Measurements from ENCODE around the gene CFAP97D2. TPM values are rescaled to one million over a fixed set of nuclear protein-coding genes. Genes with fewer than 3 reads are reported as not detected.

CFAP97D2 gene
- total RNA-seq, result not detected
- long read RNA-seq, result 0 reads

GRCh38 chr13:114179087-114179658 is at the start of gene CFAP97D2:
Gene CFAP97D2, plus strand, starts transcription at chr13:114179257. Its CDS starts 74 bp downstream, at chr13:114179331.
- peak; percentile 42 for DNase-seq
- no peaks in the 10 kb centered on the region for H3K36me3 ChIP-seq
- no peak for ATAC-seq
- H3K9me3 ChIP-seq, result no peaks in the 10 kb centered on the region
- H3K27me3 ChIP-seq, result no peaks in the 10 kb centered on the region
- no peak within 1 kb of the TSS for H3K4me3 ChIP-seq
- no peak for TF ChIP-seq CTCF (IDR thresholded peaks at IDR 0.05)
- intact Hi-C loops (cut with DNase I), result no loop called here
- no peaks in the 10 kb centered on the region for H3K4me1 ChIP-seq
- H3K27ac ChIP-seq, result no peak within 1 kb of the TSS

- Histone ChIP-seq H3K27me3 (no peaks in the 10 kb centered on the region), H3K27ac (peak overlapping the region; percentile 81), H3K4me1 (peaks cover 46% of the 10 kb centered on the region), H3K36me3 (no peaks in the 10 kb centered on the region), H3K9me3 (no peaks in the 10 kb centered on the region), H3K4me3 (no peak overlapping the region)
- no peak for ATAC-seq
- no peak for DNase-seq
- no peak for TF ChIP-seq CTCF (IDR thresholded peaks at IDR 0.05)
- intact Hi-C loops (cut with DNase I), result no loop called here
Observed at GRCh38 chr13:114129649-114130062, 49.4 kb upstream of the CFAP97D2 start.

- H3K27me3 ChIP-seq, result no peaks in the 10 kb centered on the region
- peaks cover 40% of the 10 kb centered on the region for H3K4me1 ChIP-seq
- DNase-seq (no peak), ATAC-seq (no peak)
- H3K36me3 ChIP-seq, result no peaks in the 10 kb centered on the region
- peak overlapping the region; percentile 83 for H3K4me3 ChIP-seq
- no peaks in the 10 kb centered on the region for H3K9me3 ChIP-seq
- TF ChIP-seq CTCF (IDR thresholded peaks at IDR 0.05), result no peak
- peak overlapping the region; percentile 81 for H3K27ac ChIP-seq
- intact Hi-C loops (cut with DNase I), result no loop called here
Observed at GRCh38 chr13:114130131-114130836, 48.8 kb upstream of the CFAP97D2 start.

- intact Hi-C loops (cut with DNase I), result no loop called here
- H3K36me3 ChIP-seq, result no peaks in the 10 kb centered on the region
- peak overlapping the region; percentile 83 for H3K4me3 ChIP-seq
- H3K9me3 ChIP-seq, result no peaks in the 10 kb centered on the region
- peak; percentile 25 for ATAC-seq
- no peaks in the 10 kb centered on the region for H3K27me3 ChIP-seq
- peaks cover 40% of the 10 kb centered on the region for H3K4me1 ChIP-seq
- DNase-seq, result no peak
- peak overlapping the region; percentile 81 for H3K27ac ChIP-seq
- no peak for TF ChIP-seq CTCF (IDR thresholded peaks at IDR 0.05)
Observed at GRCh38 chr13:114130837-114131582, 48.0 kb upstream of the CFAP97D2 start.

- peaks cover 38% of the 10 kb centered on the region for H3K4me1 ChIP-seq
- intact Hi-C loops (cut with DNase I), result no loop called here
- no peak for TF ChIP-seq CTCF (IDR thresholded peaks at IDR 0.05)
Observed at GRCh38 chr13:114131583-114132418, 47.3 kb upstream of the CFAP97D2 start.

More at GRCh38 chr13:114131583-114132418, 47.3 kb upstream of the CFAP97D2 start:
- H3K36me3 ChIP-seq, result no peaks in the 10 kb centered on the region
- H3K4me3 ChIP-seq, result peak overlapping the region; percentile 83
- no peaks in the 10 kb centered on the region for H3K27me3 ChIP-seq
- ATAC-seq (peak; percentile 10), DNase-seq (no peak)
- H3K9me3 ChIP-seq, result no peaks in the 10 kb centered on the region
- peak overlapping the region; percentile 81 for H3K27ac ChIP-seq

All from upper lobe of right lung (tissue), 1 donor.